Prostate gland (tissue), 2 donors: ENCODE results near the gene RPS24. TPM values are rescaled to one million over a fixed set of nuclear protein-coding genes. Genes with fewer than 3 reads are reported as not detected.
A peak's percentile ranks its signal among the peaks of the same experiment; 100 is the strongest.

Experiments used
- DNase-seq: peaks from one replicate; pipeline ENCODE4 v3.0.0-alpha.2; 2019; ENCODE audit warnings: low spot score
- H3K27ac ChIP-seq, 2 donors: fragments of 200-600 bp; sonication (generic); 2 replicates each; pipeline ENCODE4 v1.5.1; 2017 to 2019
- H3K27me3 ChIP-seq: fragments of 200-600 bp; sonication (generic); replicated peaks from 2 replicates; pipeline ENCODE4 v1.5.1; 2019; ENCODE audit not compliant: insufficient read depth
- H3K36me3 ChIP-seq, 2 donors: fragments of 200-600 bp; sonication (generic); 1 replicate in 1 of 2; 2 replicates in 1 of 2; pipeline versions ENCODE4 v1.5.1 to v1.8.1; 2017 to 2019
- H3K4me1 ChIP-seq: fragments of 200-600 bp; sonication (generic); replicated peaks from 2 replicates; pipeline ENCODE4 v1.5.1; 2019
- H3K4me3 ChIP-seq, 2 donors: fragments of 200-600 bp; sonication (generic); 2 replicates each; pipeline ENCODE4 v1.5.1; 2017 to 2019
- H3K9me3 ChIP-seq: fragments of 200-600 bp; sonication (generic); 2 replicates; pipeline ENCODE4 v1.5.1; 2017
- CTCF ChIP-seq, 4 experiments: fragments of 200-600 bp in 2 of 4; fragments of 450-650 bp in 2 of 4; sonication (generic) in 2 of 4; IDR thresholded peaks; 1 replicate in 3 of 4; 2 replicates in 1 of 4; pipeline ENCODE4 v1.5.1; 2016 to 2019; ENCODE audit warnings: antibody characterized with exemption in 4 of 4, mild to moderate bottlenecking in 2 of 4, moderate library complexity in 2 of 4
- POLR2A ChIP-seq: fragments of 450-650 bp; IDR thresholded peaks from one replicate; pipeline ENCODE4 v1.6.1; 2016; ENCODE audit warnings: antibody characterized with exemption, mild to moderate bottlenecking
- POLR2AphosphoS5 ChIP-seq: sonication (generic); formaldehyde crosslinking; IDR thresholded peaks from one replicate; pipeline ENCODE4 v1.6.1; 2017; ENCODE audit warnings: antibody characterized with exemption
- WGBS: methylation state at CpG from one replicate; pipeline ENCODE4 v1.1.5; 2018; 5-methylcytosine and 5-hydroxymethylcytosine counted together
- intact Hi-C: fragments of 100-400 bp; cut with DNase I; formaldehyde crosslinking; loops from one replicate; pipeline ENCODE4 v1.14.2; 2022
- total RNA-seq, 2 donors: library from RNA; depleted of rRNA; stranded (reverse); fragments of >200 nt; gene quantifications; one replicate each; pipeline ENCODE4 v1.1.0, GENCODE V29; 2016

RPS24 gene
- total RNA-seq, 2 donors from 2014 or later: 1,826 to 2,580 TPM

GRCh38 chr10:78042058-78042751 lies 8.5 kb downstream of the RPS24 start:
- intact Hi-C loops: loop anchor here (10.0 kb wide), 2 partner anchors 613 to 1023 kb away; partner anchors contain the start of gene ZMIZ1
- H3K27me3 ChIP-seq: no peaks in the 10 kb centered on the region
- no peak overlapping the region for H3K4me3 ChIP-seq
- TF ChIP-seq POLR2AphosphoS5 (peak; percentile 25), POLR2A (no peak)
- H3K9me3 ChIP-seq: no peaks in the 10 kb centered on the region
- no peaks in the 10 kb centered on the region for H3K36me3 ChIP-seq
- DNase-seq: no peak
- peak overlapping the region in 1 of 2 donors; percentile 17 for H3K27ac ChIP-seq
- peaks cover 9% of the 10 kb centered on the region for H3K4me1 ChIP-seq
- whole genome bisulfite sequencing: 65% methylated on average over 2 of the region's 2 CpGs

DNA sequence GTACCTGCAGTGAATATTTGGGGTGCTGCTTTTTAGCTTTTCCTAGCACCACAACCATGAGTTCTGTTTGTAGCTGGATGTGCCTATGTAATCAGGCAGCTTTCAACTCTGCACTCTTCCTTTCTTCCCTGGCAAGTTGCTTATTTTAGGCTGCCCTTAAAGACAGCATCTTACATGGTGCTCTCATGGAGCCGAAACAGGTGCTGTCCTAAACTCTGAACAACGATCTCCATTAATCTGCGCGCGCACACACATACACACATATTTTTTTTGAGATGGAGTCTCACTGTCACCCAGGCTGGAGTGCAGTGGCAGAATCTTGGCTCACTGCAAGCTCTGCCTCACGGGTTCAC lies 9.1 kb downstream of the RPS24 start:
- 93% methylated on average over 6 of the region's 6 CpGs for WGBS
- no peaks in the 10 kb centered on the region for H3K9me3 ChIP-seq
- no peak for TF ChIP-seq POLR2AphosphoS5
- TF ChIP-seq CTCF (IDR thresholded peaks at IDR 0.05): no peak
- TF ChIP-seq POLR2A: no peak
- no peaks in the 10 kb centered on the region for H3K27me3 ChIP-seq
- H3K27ac ChIP-seq: no peak overlapping the region
- peaks cover 4% of the 10 kb centered on the region for H3K4me1 ChIP-seq
- DNase-seq: no peak
- intact Hi-C loops: loop anchor here (10.0 kb wide), 2 partner anchors 612 to 1022 kb away; partner anchors contain the start of gene ZMIZ1
- H3K4me3 ChIP-seq: no peak overlapping the region
- no peaks in the 10 kb centered on the region for H3K36me3 ChIP-seq

GRCh38 chr10:78044179-78044578 lies 10.5 kb downstream of the RPS24 start:
- no peak overlapping the region for H3K27ac ChIP-seq

DNA sequence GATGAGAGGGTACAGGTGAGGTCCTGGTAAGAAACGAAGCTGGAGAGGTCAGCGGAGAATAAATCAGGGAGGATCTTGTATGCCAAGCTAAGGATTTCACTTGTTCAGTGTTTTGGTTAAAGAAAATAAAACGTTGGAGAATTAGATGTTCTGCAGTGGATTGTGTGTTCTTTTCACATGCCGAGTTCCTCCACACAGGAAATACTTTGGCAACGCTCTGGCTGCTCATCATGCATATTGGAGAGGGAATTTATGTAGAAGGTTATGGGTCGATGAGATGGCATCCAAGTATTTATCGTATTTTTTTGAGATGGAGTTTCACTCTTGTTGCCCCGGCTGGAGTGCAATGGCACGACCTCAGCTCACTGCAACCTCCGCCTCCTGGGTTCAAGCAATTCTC lies 11.0 kb downstream of the RPS24 start:
- TF ChIP-seq POLR2A: no peak
- no peak for TF ChIP-seq CTCF (IDR thresholded peaks at IDR 0.05)
- no peak for TF ChIP-seq POLR2AphosphoS5

More at GRCh38 chr10:78044179-78044578, 10.5 kb downstream of the RPS24 start:
- H3K4me1 ChIP-seq: peaks cover 4% of the 10 kb centered on the region
- no peak for DNase-seq
- H3K36me3 ChIP-seq: no peaks in the 10 kb centered on the region
- TF ChIP-seq CTCF (IDR thresholded peaks at IDR 0.05): no peak
- no peak for TF ChIP-seq POLR2A
- no peak for TF ChIP-seq POLR2AphosphoS5
- intact Hi-C loops: loop anchor here (10.0 kb wide), 2 partner anchors 611 to 1021 kb away; partner anchors contain the start of gene ZMIZ1
- no peaks in the 10 kb centered on the region for H3K9me3 ChIP-seq
- H3K4me3 ChIP-seq: no peak overlapping the region
- no peaks in the 10 kb centered on the region for H3K27me3 ChIP-seq

GRCh38 chr10:78045237-78045636 lies 11.6 kb downstream of the RPS24 start:
- Histone ChIP-seq H3K9me3 (no peaks in the 10 kb centered on the region), H3K4me1 (peaks cover 4% of the 10 kb centered on the region), H3K27me3 (no peaks in the 10 kb centered on the region), H3K4me3 (no peak overlapping the region), H3K36me3 (no peaks in the 10 kb centered on the region), H3K27ac (no peak overlapping the region)
- intact Hi-C loops: loop anchor here (5.0 to 10.0 kb wide), 5 partner anchors 167 to 1152 kb away; partner anchors contain the start of gene ZMIZ1
- TF ChIP-seq POLR2AphosphoS5 (no peak), CTCF (IDR thresholded peaks at IDR 0.05) (no peak), POLR2A (no peak)
- DNase-seq: no peak
- WGBS: 88% methylated on average over 10 of the region's 10 CpGs

More for the DNA sequence above, 11.0 kb downstream of the RPS24 start:
- no peak for DNase-seq
- H3K4me1 ChIP-seq: peaks cover 4% of the 10 kb centered on the region
- H3K27me3 ChIP-seq: no peaks in the 10 kb centered on the region
- H3K4me3 ChIP-seq: no peak overlapping the region
- H3K27ac ChIP-seq: no peak overlapping the region
- no peaks in the 10 kb centered on the region for H3K9me3 ChIP-seq
- intact Hi-C loops: loop anchor here (5.0 to 10.0 kb wide), 5 partner anchors 168 to 1153 kb away; partner anchors contain the start of gene ZMIZ1
- 58% methylated on average over 10 of the region's 10 CpGs for WGBS
- no peaks in the 10 kb centered on the region for H3K36me3 ChIP-seq
